HEK293T (cell line): Measurements from ENCODE around the gene LCK.

Experiments
- BHLHE40 ChIP-seq: fragments of 450-650 bp; IDR thresholded peaks from 2 replicates; pipeline ENCODE4 v1.6.1; 2016; ENCODE audit warnings: mild to moderate bottlenecking, moderate library complexity, borderline replicate concordance
- FOXM1 ChIP-seq: fragments of 450-650 bp; IDR thresholded peaks from 2 replicates; pipeline ENCODE4 v1.6.1; 2017; ENCODE audit warnings: mild to moderate bottlenecking, borderline replicate concordance
- SP1 ChIP-seq: fragments of 450-650 bp; IDR thresholded peaks from 2 replicates; pipeline ENCODE4 v1.6.1; 2017
- TARDBP ChIP-seq: fragments of 450-650 bp; IDR thresholded peaks from 2 replicates; pipeline ENCODE4 v1.6.1; 2016

DNA sequence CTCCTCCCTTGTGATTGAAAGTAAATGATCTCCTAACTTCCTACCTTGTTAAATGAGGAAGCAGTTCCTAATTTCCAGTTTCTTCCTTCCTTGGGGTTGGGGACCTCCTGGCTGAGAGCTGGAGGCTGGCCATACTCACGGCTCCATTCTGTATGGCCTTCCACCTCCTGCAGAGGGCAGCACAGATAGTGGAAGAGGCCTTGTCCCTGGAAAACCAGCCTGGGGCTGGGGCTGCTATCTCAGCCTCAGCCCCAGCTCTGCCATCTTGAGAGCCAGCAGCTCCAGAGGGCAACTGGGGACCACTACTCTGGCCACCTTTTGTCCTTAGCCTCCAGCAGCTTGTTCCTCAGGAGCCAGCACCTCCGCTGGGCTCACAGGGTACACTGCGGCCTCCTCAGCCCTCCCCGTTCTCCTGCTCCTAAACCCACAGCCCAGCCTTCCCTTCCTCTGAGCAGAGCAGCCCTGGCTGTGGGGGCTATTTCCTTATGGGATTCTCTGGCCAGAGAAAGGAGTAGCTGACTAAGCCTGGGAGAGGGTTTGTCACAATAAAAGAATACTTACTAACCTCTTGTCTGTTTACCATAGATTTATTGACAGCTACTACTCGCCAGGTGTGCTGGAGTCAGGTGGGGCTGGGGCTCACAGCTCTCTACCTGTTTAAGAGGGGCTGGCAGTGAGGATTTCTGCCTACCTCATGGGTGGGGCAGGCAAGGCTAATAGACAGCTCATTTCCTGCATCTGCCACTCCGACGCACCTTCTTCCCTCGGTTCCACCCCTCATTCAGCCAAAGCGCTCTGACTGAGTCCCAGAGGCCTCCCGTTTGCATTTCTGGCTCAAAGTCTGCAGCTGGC lies 35.2 kb upstream of the LCK start:
- TF ChIP-seq FOXM1 (no peak), BHLHE40 (no peak), TARDBP (no peak), SP1 (no peak)
